ENCODE data around the gene PRF1.

PRF1 gene

DNA sequence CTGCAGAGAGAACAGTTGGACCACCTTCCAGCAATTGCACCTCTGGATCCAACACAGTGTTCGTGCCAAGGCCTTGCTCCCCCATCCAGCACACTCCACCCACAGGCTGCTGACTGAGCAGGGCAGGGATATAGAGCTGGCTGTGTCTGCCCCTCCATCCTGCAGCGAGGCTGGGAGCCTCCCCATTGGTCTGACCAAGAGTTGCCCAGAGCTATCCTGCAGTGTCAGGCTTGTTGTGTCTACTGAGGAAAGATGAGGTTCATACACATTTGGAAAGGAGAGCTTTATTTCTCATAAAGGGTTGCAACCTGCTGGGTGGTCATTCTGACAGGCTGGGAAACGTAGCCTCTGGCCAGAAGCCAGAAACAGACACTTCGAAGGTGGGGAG, 27.1 kb downstream of the PRF1 start:
- no peak for TF ChIP-seq CREB1 (IDR thresholded peaks at IDR 0.05; ENCODE audit: low read depth)
- no peak for TF ChIP-seq TEAD4 (IDR thresholded peaks at IDR 0.05)
- no peak for TF ChIP-seq TAF1 (IDR thresholded peaks at IDR 0.05; ENCODE audit: low read depth)

- TF ChIP-seq, protein P1, sequence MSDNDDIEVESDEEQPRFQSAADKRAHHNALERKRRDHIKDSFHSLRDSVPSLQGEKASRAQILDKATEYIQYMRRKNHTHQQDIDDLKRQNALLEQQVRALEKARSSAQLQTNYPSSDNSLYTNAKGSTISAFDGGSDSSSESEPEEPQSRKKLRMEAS (IDR thresholded peaks at IDR 0.05), result no peak
- no peak for TF ChIP-seq TEAD4 (IDR thresholded peaks at IDR 0.05)
- no peak for TF ChIP-seq EP300 (IDR thresholded peaks at IDR 0.05; ENCODE audit: borderline replicate concordance)
- no peak for TF ChIP-seq NFIC (IDR thresholded peaks at IDR 0.05)
- TF ChIP-seq TAF1 (IDR thresholded peaks at IDR 0.05; ENCODE audit: low read depth), result no peak
- TF ChIP-seq CEBPB (IDR thresholded peaks at IDR 0.05), result no peak
- TF ChIP-seq ZBTB7A (IDR thresholded peaks at IDR 0.05; ENCODE audit: low read depth), result no peak
- TF ChIP-seq, protein P2, sequence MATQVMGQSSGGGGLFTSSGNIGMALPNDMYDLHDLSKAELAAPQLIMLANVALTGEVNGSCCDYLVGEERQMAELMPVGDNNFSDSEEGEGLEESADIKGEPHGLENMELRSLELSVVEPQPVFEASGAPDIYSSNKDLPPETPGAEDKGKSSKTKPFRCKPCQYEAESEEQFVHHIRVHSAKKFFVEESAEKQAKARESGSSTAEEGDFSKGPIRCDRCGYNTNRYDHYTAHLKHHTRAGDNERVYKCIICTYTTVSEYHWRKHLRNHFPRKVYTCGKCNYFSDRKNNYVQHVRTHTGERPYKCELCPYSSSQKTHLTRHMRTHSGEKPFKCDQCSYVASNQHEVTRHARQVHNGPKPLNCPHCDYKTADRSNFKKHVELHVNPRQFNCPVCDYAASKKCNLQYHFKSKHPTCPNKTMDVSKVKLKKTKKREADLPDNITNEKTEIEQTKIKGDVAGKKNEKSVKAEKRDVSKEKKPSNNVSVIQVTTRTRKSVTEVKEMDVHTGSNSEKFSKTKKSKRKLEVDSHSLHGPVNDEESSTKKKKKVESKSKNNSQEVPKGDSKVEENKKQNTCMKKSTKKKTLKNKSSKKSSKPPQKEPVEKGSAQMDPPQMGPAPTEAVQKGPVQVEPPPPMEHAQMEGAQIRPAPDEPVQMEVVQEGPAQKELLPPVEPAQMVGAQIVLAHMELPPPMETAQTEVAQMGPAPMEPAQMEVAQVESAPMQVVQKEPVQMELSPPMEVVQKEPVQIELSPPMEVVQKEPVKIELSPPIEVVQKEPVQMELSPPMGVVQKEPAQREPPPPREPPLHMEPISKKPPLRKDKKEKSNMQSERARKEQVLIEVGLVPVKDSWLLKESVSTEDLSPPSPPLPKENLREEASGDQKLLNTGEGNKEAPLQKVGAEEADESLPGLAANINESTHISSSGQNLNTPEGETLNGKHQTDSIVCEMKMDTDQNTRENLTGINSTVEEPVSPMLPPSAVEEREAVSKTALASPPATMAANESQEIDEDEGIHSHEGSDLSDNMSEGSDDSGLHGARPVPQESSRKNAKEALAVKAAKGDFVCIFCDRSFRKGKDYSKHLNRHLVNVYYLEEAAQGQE (IDR thresholded peaks at IDR 0.05; ENCODE audit: low read depth), result no peak
- no peak for TF ChIP-seq FOXM1 (IDR thresholded peaks at IDR 0.05; ENCODE audit: borderline replicate concordance, low read depth)
- TF ChIP-seq, protein P3, sequence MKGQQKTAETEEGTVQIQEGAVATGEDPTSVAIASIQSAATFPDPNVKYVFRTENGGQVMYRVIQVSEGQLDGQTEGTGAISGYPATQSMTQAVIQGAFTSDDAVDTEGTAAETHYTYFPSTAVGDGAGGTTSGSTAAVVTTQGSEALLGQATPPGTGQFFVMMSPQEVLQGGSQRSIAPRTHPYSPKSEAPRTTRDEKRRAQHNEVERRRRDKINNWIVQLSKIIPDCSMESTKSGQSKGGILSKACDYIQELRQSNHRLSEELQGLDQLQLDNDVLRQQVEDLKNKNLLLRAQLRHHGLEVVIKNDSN (IDR thresholded peaks at IDR 0.05), result no peak
- no peak for TF ChIP-seq EGR1 (IDR thresholded peaks at IDR 0.05)
- no peak for TF ChIP-seq RAD21 (IDR thresholded peaks at IDR 0.05; ENCODE audit: low read depth)
- TF ChIP-seq YY1 (IDR thresholded peaks at IDR 0.05; ENCODE audit: low read depth), result no peak
- TF ChIP-seq CREB1 (IDR thresholded peaks at IDR 0.05; ENCODE audit: low read depth), result no peak
- TF ChIP-seq TCF12 (IDR thresholded peaks at IDR 0.05; ENCODE audit: low read depth), result no peak
These were observed 28.7 kb downstream of the PRF1 start for GRCh38 chr10:70573599-70574506.

GRCh38 chr10:70571636-70572439, 30.7 kb downstream of the PRF1 start:
- TF ChIP-seq TEAD4 (IDR thresholded peaks at IDR 0.05) (no peak), RAD21 (IDR thresholded peaks at IDR 0.05; ENCODE audit: low read depth) (no peak), EGR1 (IDR thresholded peaks at IDR 0.05) (no peak), CEBPB (IDR thresholded peaks at IDR 0.05) (no peak), TCF12 (IDR thresholded peaks at IDR 0.05; ENCODE audit: low read depth) (no peak), FOXM1 (IDR thresholded peaks at IDR 0.05; ENCODE audit: borderline replicate concordance, low read depth) (no peak), TAF1 (IDR thresholded peaks at IDR 0.05; ENCODE audit: low read depth) (no peak), ZBTB7A (IDR thresholded peaks at IDR 0.05; ENCODE audit: low read depth) (no peak), NFIC (IDR thresholded peaks at IDR 0.05) (no peak), CREB1 (IDR thresholded peaks at IDR 0.05; ENCODE audit: low read depth) (no peak)
- TF ChIP-seq, protein P1 (IDR thresholded peaks at IDR 0.05), result no peak
- TF ChIP-seq, protein P2 (IDR thresholded peaks at IDR 0.05; ENCODE audit: low read depth), result no peak
- TF ChIP-seq, protein P3 (IDR thresholded peaks at IDR 0.05), result no peak

GRCh38 chr10:70571236-70571635, 31.3 kb downstream of the PRF1 start:
- TF ChIP-seq TAF1 (IDR thresholded peaks at IDR 0.05; ENCODE audit: low read depth), result no peak
- no peak for TF ChIP-seq TEAD4 (IDR thresholded peaks at IDR 0.05)
- TF ChIP-seq ZBTB7A (IDR thresholded peaks at IDR 0.05; ENCODE audit: low read depth), result no peak
- no peak for TF ChIP-seq TCF12 (IDR thresholded peaks at IDR 0.05; ENCODE audit: low read depth)
- TF ChIP-seq RAD21 (IDR thresholded peaks at IDR 0.05; ENCODE audit: low read depth), result no peak
- TF ChIP-seq EGR1 (IDR thresholded peaks at IDR 0.05), result no peak

GRCh38 chr10:70568781-70569495, 33.6 kb downstream of the PRF1 start:
- TF ChIP-seq YY1 (IDR thresholded peaks at IDR 0.05; ENCODE audit: low read depth) (no peak), TEAD4 (IDR thresholded peaks at IDR 0.05) (no peak), TCF12 (IDR thresholded peaks at IDR 0.05; ENCODE audit: low read depth) (no peak)
- TF ChIP-seq, protein P1 (IDR thresholded peaks at IDR 0.05), result no peak
